Right lobe of liver (tissue), 4 donors: ENCODE measurements around the gene TSPAN5.

Experiments used
- CTCF ChIP-seq, 4 donors: fragments of 200-600 bp in 3 of 4; fragments of 450-650 bp in 1 of 4; IDR thresholded peaks; one replicate each; pipeline versions ENCODE4 v1.5.1 to v1.8.0; 2016 to 2022; ENCODE audit warnings: antibody characterized with exemption in 4 of 4, mild to moderate bottlenecking in 2 of 4
- POLR2A ChIP-seq: fragments of 450-650 bp; IDR thresholded peaks from one replicate; pipeline ENCODE4 v1.6.1; 2017; ENCODE audit warnings: antibody characterized with exemption, mild to moderate bottlenecking
- donor health status: DM: no; HTN: no; CAD: no.
- donor health status: DM: no; HTN: no; CAD: no.
- donor health status: DM: no; HTN: yes; CAD: no.

GRCh38 chr4:98506462-98507132, 151.8 kb downstream of the TSPAN5 start:
- TF ChIP-seq POLR2A (no peak), CTCF (IDR thresholded peaks at IDR 0.05) (peak in 3 of 4 donors; percentile 11 to 29 (median 22))
